Measurements from ENCODE around the gene BBX.

Gene BBX

GRCh38 chr3:107627962-107628542 lies 105.3 kb downstream of the BBX start:
- peaks cover 3% of the 10 kb centered on the region for H3K79me2 ChIP-seq
- H3K27ac ChIP-seq, result no peak overlapping the region
- H3K27me3 ChIP-seq (ENCODE audit: control insufficient read depth, insufficient read depth, low read length), result no peaks in the 10 kb centered on the region
- H3K36me3 ChIP-seq (ENCODE audit: control insufficient read depth, insufficient read depth, low read length), result no peaks in the 10 kb centered on the region
- H2AFZ ChIP-seq, result no peak overlapping the region
- H3K4me1 ChIP-seq, result peaks cover 4% of the 10 kb centered on the region
- no peaks in the 10 kb centered on the region for H3K9me3 ChIP-seq (ENCODE audit: control insufficient read depth, low read length)
- no peak for TF ChIP-seq CTCF (IDR thresholded peaks at IDR 0.05)
- no peak overlapping the region for H3K4me2 ChIP-seq (ENCODE audit: low read length)
- H3K4me3 ChIP-seq (ENCODE audit: low read depth, low read length), result no peak overlapping the region
- no peak overlapping the region for H3K9ac ChIP-seq

- Histone ChIP-seq H3K27ac (no peak overlapping the region), H3K79me2 (peaks cover 3% of the 10 kb centered on the region), H3K27me3 (ENCODE audit: control insufficient read depth, insufficient read depth, low read length) (no peaks in the 10 kb centered on the region), H2AFZ (no peak overlapping the region), H3K4me2 (ENCODE audit: low read length) (no peak overlapping the region), H3K9ac (no peak overlapping the region), H3K9me3 (ENCODE audit: control insufficient read depth, low read length) (no peaks in the 10 kb centered on the region), H3K4me1 (peaks cover 10% of the 10 kb centered on the region), H3K4me3 (ENCODE audit: low read depth, low read length) (no peak overlapping the region), H3K36me3 (ENCODE audit: control insufficient read depth, insufficient read depth, low read length) (no peaks in the 10 kb centered on the region)
- TF ChIP-seq CTCF (IDR thresholded peaks at IDR 0.05), result no peak
Observed at GRCh38 chr3:107629566-107629965, 106.8 kb downstream of the BBX start.

GRCh38 chr3:107630779-107631178 lies 108.0 kb downstream of the BBX start:
- H3K9me3 ChIP-seq (ENCODE audit: control insufficient read depth, low read length), result no peaks in the 10 kb centered on the region
- TF ChIP-seq CTCF (IDR thresholded peaks at IDR 0.05), result no peak
- H3K79me2 ChIP-seq, result peaks cover 5% of the 10 kb centered on the region
- no peak overlapping the region for H3K4me3 ChIP-seq (ENCODE audit: low read depth, low read length)
- no peak overlapping the region for H2AFZ ChIP-seq
- no peak overlapping the region for H3K27ac ChIP-seq
- no peak overlapping the region for H3K4me2 ChIP-seq (ENCODE audit: low read length)
- H3K4me1 ChIP-seq, result peaks cover 10% of the 10 kb centered on the region
- H3K9ac ChIP-seq, result no peak overlapping the region
- no peaks in the 10 kb centered on the region for H3K36me3 ChIP-seq (ENCODE audit: control insufficient read depth, insufficient read depth, low read length)
- no peaks in the 10 kb centered on the region for H3K27me3 ChIP-seq (ENCODE audit: control insufficient read depth, insufficient read depth, low read length)

GRCh38 chr3:107632576-107632975 lies 109.8 kb downstream of the BBX start:
- no peaks in the 10 kb centered on the region for H3K9me3 ChIP-seq (ENCODE audit: control insufficient read depth, low read length)
- peaks cover 7% of the 10 kb centered on the region for H3K79me2 ChIP-seq
- no peak overlapping the region for H3K4me3 ChIP-seq (ENCODE audit: low read depth, low read length)
- H3K36me3 ChIP-seq (ENCODE audit: control insufficient read depth, insufficient read depth, low read length), result no peaks in the 10 kb centered on the region
- no peak overlapping the region for H3K27ac ChIP-seq
- TF ChIP-seq CTCF (IDR thresholded peaks at IDR 0.05), result no peak
- H3K4me1 ChIP-seq, result peaks cover 10% of the 10 kb centered on the region
- H2AFZ ChIP-seq, result no peak overlapping the region
- no peak overlapping the region for H3K9ac ChIP-seq
- no peaks in the 10 kb centered on the region for H3K27me3 ChIP-seq (ENCODE audit: control insufficient read depth, insufficient read depth, low read length)
- H3K4me2 ChIP-seq (ENCODE audit: low read length), result no peak overlapping the region
